PC-3 (cell line): ENCODE data around the gene NSL1. TPM values are rescaled to one million over a fixed set of nuclear protein-coding genes. Genes with fewer than 3 reads are reported as not detected.

ENCODE experiments used
- ATAC-seq: fragments of 200-7000 bp; cut with Tn5 transposase; 2 replicates; pipeline ENCODE4 v1.9.1; 2020; ENCODE audit warnings: mild to moderate bottlenecking, moderate library complexity
- BruUV-seq: library from RNA; stranded (reverse); fragments of 400-500 nt; replicated peaks from 2 replicates; lab custom pipeline; 2021; lab: Mats Ljungman, UMichigan
- CTCF ChIA-PET: fragments of 300-600 bp; sonication (Branson Sonifier 250); formaldehyde crosslinking; loops from one replicate; lab custom pipeline; 2022; ENCODE audit warnings: antibody characterized with exemption; lab: Charles Lee
- POLR2A ChIA-PET: fragments of 300-600 bp; sonication (Branson Sonifier 250); formaldehyde crosslinking; loops from one replicate; lab custom pipeline; 2022; ENCODE audit warnings: antibody characterized with exemption; ENCODE audit not compliant: unreplicated experiment; lab: Charles Lee
- DNase-seq: peaks from one replicate; pipeline ENCODE4 v3.0.0-alpha.2; 2015
- H2AFZ ChIP-seq: fragments of 300-600 bp; sonication (generic); 2 replicates; pipeline ENCODE4 v1.6.0; 2016; ENCODE audit warnings: antibody characterized with exemption, low read length
- H3F3A ChIP-seq: fragments of 300-600 bp; sonication (generic); one replicate; pipeline ENCODE4 v1.6.0; 2017; ENCODE audit warnings: antibody characterized with exemption, low read length, control low read depth, mild to moderate bottlenecking; ENCODE audit not compliant: unreplicated experiment
- H3K27ac ChIP-seq: fragments of 300-600 bp; sonication (generic); 2 replicates; pipeline ENCODE4 v1.5.1; 2016; ENCODE audit warnings: mild to moderate bottlenecking, low read length
- H3K27me3 ChIP-seq: fragments of 300-600 bp; sonication (generic); 2 replicates; pipeline ENCODE4 v1.6.1; 2016; ENCODE audit warnings: low read length, mixed read lengths
- H3K36me3 ChIP-seq: fragments of 300-600 bp; sonication (generic); 2 replicates; pipeline ENCODE4 v1.6.1; 2016; ENCODE audit warnings: low read depth, mixed run types, low read length, mixed read lengths
- H3K4me1 ChIP-seq: fragments of 300-600 bp; sonication (generic); 2 replicates; pipeline ENCODE4 v1.5.1; 2016; ENCODE audit warnings: low read length; ENCODE audit not compliant: insufficient read depth
- H3K4me2 ChIP-seq: fragments of 300-600 bp; sonication (generic); 2 replicates; pipeline ENCODE4 v1.6.0; 2016; ENCODE audit warnings: low read length
- H3K4me3 ChIP-seq: fragments of 300-600 bp; sonication (generic); 2 replicates; pipeline ENCODE4 v1.5.1; 2016; ENCODE audit warnings: mild to moderate bottlenecking, low read length, mixed read lengths
- H3K79me2 ChIP-seq: fragments of 300-600 bp; sonication (generic); 2 replicates; pipeline ENCODE4 v1.6.1; 2017; ENCODE audit warnings: low read length, mixed read lengths
- H3K9ac ChIP-seq: fragments of 300-600 bp; sonication (generic); 2 replicates; pipeline ENCODE4 v1.6.0; 2016; ENCODE audit warnings: mild to moderate bottlenecking, low read length
- H3K9me2 ChIP-seq: fragments of 300-600 bp; sonication (generic); replicated peaks from 2 replicates; pipeline ENCODE4 v1.6.1; 2016; ENCODE audit warnings: mixed run types, low read length, mixed read lengths
- H3K9me3 ChIP-seq: fragments of 300-600 bp; sonication (generic); 2 replicates; pipeline ENCODE4 v1.6.1; 2016; ENCODE audit warnings: low read length, mixed read lengths
- H4K20me1 ChIP-seq: fragments of 300-600 bp; sonication (generic); 2 replicates; pipeline ENCODE4 v1.6.1; 2016; ENCODE audit warnings: low read length, mixed read lengths
- CTCF ChIP-seq: fragments of 300-600 bp; sonication (generic); conservative IDR thresholded peaks from 2 replicates; pipeline ENCODE4 v1.5.1; 2017; ENCODE audit warnings: antibody characterized with exemption, low read depth, mild to moderate bottlenecking, low read length
- EZH2 ChIP-seq: fragments of 300-600 bp; sonication (generic); IDR thresholded peaks from one replicate; pipeline ENCODE4 v1.6.1; 2017; ENCODE audit warnings: antibody characterized with exemption, mild to moderate bottlenecking, low read length; ENCODE audit not compliant: unreplicated experiment
- EZH2phosphoT487 ChIP-seq: fragments of 300-600 bp; sonication (generic); IDR thresholded peaks from 2 replicates; pipeline ENCODE4 v1.6.1; 2018; ENCODE audit warnings: mild to moderate bottlenecking, antibody characterized with exemption, low read length, borderline replicate concordance
- intact Hi-C: fragments of 100-400 bp; cut with micrococcal nuclease; formaldehyde crosslinking; loops from 2 replicates; pipeline ENCODE4 v1.9.0; 2023
- total RNA-seq: library from RNA; depleted of rRNA; stranded (reverse); fragments of >200 nt; gene quantifications from 2 replicates; pipeline ENCODE4 v1.2.3, GENCODE V29; 2014

The NSL1 gene
- total RNA-seq, 1 experiment from 2014 or later, result 56.1 TPM

- no peaks in the 10 kb centered on the region for H3K4me1 ChIP-seq
- H4K20me1 ChIP-seq, result no peaks in the 10 kb centered on the region
- DNase-seq, result no peak
- ChIA-PET CTCF (no interaction called here), POLR2A (no interaction called here)
- no peaks in the 10 kb centered on the region for H3K27me3 ChIP-seq
- no peak overlapping the region for H3K4me2 ChIP-seq
- no TSS peak for BruUV-seq
- no peak for TF ChIP-seq EZH2
- TF ChIP-seq CTCF, result no peak
- TF ChIP-seq EZH2phosphoT487, result no peak
- no peak for ATAC-seq
- no peaks in the 10 kb centered on the region for H3F3A ChIP-seq
- no peak overlapping the region for H3K27ac ChIP-seq
- H3K9me3 ChIP-seq, result no peaks in the 10 kb centered on the region
- H3K36me3 ChIP-seq, result no peaks in the 10 kb centered on the region; the same call in 1 of the 2 replicates
- H3K9me2 ChIP-seq, result no peaks in the 10 kb centered on the region
- H3K4me3 ChIP-seq, result no peak overlapping the region
- H3K9ac ChIP-seq, result no peak overlapping the region
- intact Hi-C loops, result no loop called here
- no peak overlapping the region for H2AFZ ChIP-seq
- H3K79me2 ChIP-seq, result no peaks in the 10 kb centered on the region
These were observed 14.4 kb downstream of the NSL1 start for GRCh38 chr1:212777151-212777550.

- Histone ChIP-seq H3K4me2 (no peak overlapping the region), H3K4me3 (no peak overlapping the region), H3K36me3 (peaks cover 13% of the 10 kb centered on the region), H3K79me2 (no peaks in the 10 kb centered on the region), H3K4me1 (no peaks in the 10 kb centered on the region), H3K9me2 (no peaks in the 10 kb centered on the region), H3K9ac (no peak overlapping the region), H3K9me3 (0 out of 2 replicates have a peak, but pooled peaks cover 4% of the 10 kb centered on the region), H3K27ac (no peak overlapping the region), H2AFZ (no peak overlapping the region), H3K27me3 (no peaks in the 10 kb centered on the region), H4K20me1 (no peaks in the 10 kb centered on the region), H3F3A (no peaks in the 10 kb centered on the region)
- no peak for DNase-seq
- TF ChIP-seq EZH2 (no peak), EZH2phosphoT487 (no peak), CTCF (no peak)
- intact Hi-C loops, result no loop called here
- ChIA-PET CTCF (no interaction called here), POLR2A (no interaction called here)
- ATAC-seq, result no peak
- no TSS peak for BruUV-seq
These were observed 16.3 kb downstream of the NSL1 start for GRCh38 chr1:212775241-212775640.

- Histone ChIP-seq H3K36me3 (peaks cover 19% of the 10 kb centered on the region), H3K27me3 (no peaks in the 10 kb centered on the region), H3K27ac (no peak overlapping the region), H3K4me2 (no peak overlapping the region), H2AFZ (no peak overlapping the region), H3F3A (no peaks in the 10 kb centered on the region), H3K9me2 (no peaks in the 10 kb centered on the region), H3K4me3 (no peak overlapping the region), H3K4me1 (no peaks in the 10 kb centered on the region), H4K20me1 (no peaks in the 10 kb centered on the region), H3K79me2 (no peaks in the 10 kb centered on the region), H3K9ac (no peak overlapping the region), H3K9me3 (peaks cover 8% of the 10 kb centered on the region; the same call in 1 of the 2 replicates)
- no peak for TF ChIP-seq CTCF
- TF ChIP-seq EZH2, result no peak
- TF ChIP-seq EZH2phosphoT487, result no peak
- intact Hi-C loops, result no loop called here
- no peak for ATAC-seq
- CTCF ChIA-PET, result no interaction called here
- DNase-seq, result peak; percentile 30
- POLR2A ChIA-PET, result no interaction called here
- BruUV-seq, result no TSS peak
These were observed 17.0 kb downstream of the NSL1 start for GRCh38 chr1:212774584-212774983.
